Non-pigmented ciliary epithelial cell (primary cell): ENCODE measurements around the gene SLC7A7.
"Not testable (repeated sequence)": the region's sequence is repeated elsewhere in the genome, so short reads cannot be mapped to it uniquely, and the experiment has no call there.

Experiments used
- DNase-seq: peaks from one replicate; pipeline ENCODE4 v3.0.0-alpha.2; 2010; ENCODE audit warnings: low read depth

SLC7A7 gene

DNA sequence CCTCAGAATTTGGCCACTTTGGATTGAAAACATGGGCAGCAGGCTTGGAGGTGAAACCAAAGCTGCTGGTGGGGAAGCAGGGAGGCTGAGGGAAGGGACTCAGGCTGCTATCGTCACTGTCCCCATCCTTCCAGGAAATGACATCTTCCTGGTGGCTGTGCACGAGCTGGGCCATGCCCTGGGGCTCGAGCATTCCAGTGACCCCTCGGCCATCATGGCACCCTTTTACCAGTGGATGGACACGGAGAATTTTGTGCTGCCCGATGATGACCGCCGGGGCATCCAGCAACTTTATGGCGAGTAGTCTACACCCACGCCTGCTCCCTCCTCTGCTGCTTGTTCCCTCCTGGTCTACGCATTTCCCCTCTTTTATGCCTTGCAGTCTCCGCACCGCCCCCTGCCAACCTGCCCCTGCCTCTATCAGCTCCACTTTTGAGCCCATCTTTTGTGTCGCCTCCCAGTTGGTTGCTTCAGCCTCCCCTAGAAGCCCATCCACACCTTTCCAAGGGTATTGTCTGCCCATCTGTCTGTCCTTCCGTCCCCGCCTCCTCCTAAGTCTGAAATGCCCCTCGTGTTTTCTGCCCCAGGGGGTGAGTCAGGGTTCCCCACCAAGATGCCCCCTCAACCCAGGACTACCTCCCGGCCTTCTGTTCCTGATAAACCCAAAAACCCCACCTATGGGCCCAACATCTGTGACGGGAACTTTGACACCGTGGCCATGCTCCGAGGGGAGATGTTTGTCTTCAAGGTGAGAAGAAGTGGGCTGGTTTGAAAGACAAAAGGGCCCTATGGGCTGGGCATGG, 28.1 kb upstream of the SLC7A7 start:
- no peak for DNase-seq

DNA sequence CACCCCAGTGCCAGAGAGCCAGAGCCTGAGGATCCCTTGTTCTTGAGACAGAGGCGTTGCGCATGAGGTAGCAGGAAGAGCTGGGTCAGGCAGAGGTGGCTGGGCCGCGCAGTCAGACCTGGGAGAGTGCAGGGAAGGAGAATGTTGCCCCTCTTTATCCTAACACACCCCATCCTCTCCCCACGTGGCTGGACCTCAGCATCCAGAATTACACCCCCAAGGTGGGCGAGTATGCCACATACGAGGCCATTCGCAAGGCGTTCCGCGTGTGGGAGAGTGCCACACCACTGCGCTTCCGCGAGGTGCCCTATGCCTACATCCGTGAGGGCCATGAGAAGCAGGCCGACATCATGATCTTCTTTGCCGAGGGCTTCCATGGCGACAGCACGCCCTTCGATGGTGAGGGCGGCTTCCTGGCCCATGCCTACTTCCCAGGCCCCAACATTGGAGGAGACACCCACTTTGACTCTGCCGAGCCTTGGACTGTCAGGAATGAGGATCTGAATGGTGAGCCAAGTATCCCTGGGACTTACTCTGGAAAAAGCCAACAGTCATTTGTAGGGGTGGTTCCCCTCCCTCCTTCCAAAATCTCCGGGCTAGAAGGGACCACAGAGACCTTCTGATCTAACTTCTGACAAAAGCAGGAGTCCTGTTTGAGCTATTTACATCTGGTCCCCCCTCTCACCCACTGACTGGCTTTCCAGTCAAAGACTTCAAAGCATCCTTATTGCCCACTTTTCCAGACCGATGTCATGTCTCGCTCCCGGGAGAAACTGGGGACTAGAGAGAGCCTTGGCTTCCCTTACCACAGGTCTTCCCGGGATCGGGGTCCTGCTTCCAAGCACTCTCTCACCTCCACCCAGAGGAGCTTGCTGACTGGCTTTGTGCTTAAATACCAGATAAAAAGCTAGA, 27.2 kb upstream of the SLC7A7 start:
- DNase-seq = no peak

DNA sequence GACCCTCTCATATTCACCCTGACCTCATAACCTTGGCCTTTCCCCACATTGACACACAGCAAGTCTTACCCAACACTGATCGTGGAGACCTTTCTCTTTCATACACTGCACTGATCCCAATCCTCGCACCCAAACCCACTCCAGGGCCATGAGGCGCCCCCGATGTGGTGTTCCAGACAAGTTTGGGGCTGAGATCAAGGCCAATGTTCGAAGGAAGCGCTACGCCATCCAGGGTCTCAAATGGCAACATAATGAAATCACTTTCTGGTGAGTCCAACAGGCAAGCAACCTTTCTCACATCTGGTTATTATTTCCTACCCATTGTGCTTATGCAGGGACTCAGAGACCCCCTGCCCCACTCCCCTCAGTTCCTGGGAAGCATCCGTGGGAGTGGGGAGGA, 26.5 kb upstream of the SLC7A7 start:
- no peak for DNase-seq

DNA sequence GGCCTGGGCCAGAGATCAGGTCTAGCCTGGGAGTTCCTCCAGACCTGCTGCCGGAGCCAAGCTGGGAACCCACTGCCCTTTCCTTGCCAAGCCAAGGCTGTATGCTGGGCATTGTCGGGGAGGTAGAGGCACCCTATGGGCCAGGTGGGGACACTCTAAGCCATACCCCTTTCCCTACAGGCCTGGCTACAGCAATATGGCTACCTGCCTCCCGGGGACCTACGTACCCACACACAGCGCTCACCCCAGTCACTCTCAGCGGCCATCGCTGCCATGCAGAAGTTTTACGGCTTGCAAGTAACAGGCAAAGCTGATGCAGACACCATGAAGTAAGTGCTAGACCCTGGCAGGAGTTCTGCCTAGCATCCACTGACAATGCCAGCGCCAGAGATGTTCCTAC, 26.1 kb upstream of the SLC7A7 start:
- DNase-seq = no peak

DNA sequence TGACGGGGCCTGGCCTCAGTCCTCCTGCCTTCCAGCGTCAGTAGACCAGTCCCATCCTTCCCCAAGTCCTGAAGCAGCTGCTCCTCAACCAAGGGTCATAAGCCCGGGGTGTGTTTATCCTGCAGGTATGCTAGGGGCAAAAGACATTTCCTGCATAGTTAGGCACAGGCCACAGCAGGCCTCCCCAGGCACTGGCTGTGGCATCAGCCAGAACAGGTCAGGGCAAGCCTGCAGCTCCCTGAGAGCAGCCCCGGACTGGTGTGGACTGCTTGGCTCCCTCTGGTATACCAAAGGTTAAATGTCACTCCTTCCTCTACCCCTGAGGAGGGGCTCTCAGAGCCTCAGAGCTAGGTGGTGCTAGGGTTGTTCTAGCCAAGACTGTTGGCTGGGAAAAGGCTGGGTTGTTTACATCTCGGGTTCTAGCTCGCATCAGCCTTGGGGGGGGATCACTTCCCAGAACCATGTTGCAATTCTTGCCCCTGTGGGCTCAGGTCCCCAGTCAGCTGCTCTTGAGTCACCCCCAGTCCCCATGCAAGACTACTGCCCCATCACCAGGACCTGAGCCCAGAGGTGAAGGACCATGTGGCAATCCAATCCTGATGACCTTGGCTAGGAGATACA, 24.0 kb upstream of the SLC7A7 start:
- no peak for DNase-seq

DNA sequence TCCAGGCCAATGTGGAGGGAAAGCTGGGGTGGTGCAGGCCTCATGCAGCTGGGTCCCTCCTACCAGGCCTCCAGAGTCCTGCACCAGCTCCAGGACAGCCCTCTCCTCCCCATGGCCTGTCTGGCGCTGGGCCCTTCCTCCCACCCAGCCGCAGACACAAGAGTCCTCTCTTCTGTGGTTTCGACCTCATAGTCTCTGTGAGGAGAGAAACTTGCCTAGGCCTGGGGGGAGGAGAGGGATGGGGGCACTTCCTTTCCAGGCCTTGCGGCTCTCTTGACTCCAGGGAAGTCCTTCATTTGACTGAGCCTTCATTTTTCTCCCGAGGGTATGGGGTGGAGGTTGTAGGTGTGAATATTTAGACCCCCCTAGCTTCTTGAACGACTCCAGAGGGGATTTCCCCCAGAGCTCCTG, 23.4 kb upstream of the SLC7A7 start:
- no peak for DNase-seq

DNA sequence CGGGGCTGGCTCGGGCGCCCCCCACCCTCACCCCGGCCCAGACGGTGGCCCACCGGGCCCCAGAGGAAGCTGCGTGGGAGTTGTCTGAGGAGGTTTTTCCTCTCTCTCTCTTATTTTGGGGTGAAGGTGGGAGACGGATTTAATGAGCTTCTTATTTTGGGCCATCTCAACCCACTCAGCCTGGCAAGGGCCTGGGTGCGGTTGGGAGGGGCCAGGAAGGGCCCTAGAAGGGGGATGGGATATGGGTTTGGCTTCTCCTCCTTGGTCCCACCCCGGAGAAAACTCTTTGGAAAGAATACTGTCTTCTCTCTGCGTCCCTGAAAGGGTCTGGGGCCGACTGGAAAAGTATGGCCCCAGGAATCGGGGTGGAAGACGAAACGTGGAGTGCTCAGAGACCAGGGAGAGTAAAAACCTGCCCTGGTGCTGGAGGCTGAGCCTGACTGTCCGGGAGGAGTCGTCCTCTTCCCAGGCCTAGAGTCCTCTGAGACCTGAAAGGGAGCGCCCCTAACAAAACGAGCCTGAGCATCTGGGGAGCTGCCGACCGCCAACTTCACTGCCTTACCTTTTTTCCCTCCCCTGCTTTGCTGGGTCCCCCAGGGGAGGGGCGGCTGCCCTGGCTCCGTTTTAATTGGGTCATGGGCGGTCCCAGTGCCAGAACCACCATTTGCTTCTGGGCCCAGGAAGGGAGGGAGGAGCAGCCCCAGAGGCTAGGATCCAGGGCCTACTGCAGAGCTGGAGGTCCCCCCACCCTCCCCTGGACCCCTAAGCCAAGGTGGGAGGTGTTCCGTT, 22.7 kb upstream of the SLC7A7 start:
- no peak for DNase-seq

DNA sequence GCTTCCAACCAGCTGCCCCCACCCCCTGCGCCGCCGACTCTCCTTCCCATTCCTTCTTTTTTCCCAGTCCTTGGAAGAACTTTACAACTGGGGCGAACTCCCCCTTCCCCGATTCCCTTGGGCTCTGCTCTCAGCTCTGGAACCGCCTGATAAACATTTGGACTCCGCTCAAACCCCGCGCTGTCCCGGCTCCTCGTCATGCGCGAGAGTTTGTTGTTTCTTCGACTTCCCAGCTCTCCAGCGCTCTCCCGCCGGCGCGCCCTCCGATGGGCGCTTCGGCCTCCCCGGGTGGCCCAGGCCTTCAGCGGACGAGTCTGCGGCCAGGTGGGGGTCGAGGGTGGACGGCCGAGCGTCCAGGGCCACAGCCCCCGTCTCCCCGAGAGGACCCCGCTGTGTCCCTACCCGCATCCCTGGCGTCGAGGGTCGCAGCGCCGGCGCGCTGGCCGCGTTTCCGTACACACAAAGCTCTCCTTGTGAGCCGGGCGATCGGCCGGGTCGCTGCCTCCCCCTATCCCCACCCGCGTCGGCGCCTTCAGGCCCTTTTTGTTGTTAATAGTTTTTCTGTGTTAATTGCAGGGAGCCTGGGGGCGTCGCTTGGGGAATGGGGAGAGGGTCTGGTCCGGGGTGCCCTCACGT, 22.0 kb upstream of the SLC7A7 start:
- DNase-seq = no peak

DNA sequence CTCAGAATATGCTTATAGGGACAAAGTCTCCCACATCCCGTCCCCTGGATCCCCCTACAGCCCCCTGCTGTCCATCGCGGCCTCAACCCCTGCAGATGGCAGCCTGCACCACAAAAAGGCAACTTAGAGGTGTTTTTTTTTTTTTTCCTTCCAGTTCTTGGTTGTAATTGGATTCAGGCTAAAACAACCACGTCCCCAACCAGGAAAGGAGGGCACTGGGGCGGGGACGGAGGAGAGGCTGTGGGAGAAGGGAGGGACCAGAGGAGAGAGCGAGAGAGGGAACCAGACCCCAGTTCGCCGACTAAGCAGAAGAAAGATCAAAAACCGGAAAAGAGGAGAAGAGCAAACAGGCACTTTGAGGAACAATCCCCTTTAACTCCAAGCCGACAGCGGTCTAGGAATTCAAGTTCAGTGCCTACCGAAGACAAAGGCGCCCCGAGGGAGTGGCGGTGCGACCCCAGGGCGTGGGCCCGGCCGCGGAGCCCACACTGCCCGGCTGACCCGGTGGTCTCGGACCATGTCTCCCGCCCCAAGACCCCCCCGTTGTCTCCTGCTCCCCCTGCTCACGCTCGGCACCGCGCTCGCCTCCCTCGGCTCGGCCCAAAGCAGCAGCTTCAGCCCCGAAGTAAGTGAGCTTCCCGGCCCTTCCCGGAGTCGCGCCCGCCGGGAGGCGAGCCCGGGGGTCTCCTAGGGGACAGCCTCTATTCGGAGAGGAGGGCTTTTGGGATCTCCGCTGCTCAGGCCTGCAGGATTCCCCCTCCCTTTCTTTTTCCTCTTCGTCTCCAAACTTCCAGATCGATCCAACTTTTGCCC, 21.3 kb upstream of the SLC7A7 start, which contains the start of gene MMP14:
Gene MMP14 (plus strand): TSS at position 285 of the 813 bp plus-strand sequence. CDS start 233 bp downstream, at position 518.
- DNase-seq = no peak

DNA sequence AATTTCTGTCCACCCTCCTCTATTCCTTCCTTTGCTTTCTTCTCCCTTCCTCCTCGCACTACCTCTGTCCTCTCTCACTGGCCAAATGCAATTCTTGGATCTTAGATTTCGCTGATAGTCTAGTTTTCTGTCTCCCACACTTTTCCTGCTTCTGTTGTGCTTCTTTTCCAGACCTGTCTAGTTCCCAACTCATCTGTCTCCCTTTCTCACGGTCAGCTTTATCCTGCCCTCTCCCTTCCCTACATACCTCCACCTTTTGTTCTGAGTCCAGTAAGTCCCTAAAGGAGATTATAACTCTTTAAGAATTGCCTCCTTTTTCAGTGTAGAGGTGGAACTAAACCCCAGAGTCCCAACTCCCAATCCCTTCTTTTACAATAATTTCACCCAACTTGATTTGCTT, 20.3 kb upstream of the SLC7A7 start:
- no peak for DNase-seq

DNA sequence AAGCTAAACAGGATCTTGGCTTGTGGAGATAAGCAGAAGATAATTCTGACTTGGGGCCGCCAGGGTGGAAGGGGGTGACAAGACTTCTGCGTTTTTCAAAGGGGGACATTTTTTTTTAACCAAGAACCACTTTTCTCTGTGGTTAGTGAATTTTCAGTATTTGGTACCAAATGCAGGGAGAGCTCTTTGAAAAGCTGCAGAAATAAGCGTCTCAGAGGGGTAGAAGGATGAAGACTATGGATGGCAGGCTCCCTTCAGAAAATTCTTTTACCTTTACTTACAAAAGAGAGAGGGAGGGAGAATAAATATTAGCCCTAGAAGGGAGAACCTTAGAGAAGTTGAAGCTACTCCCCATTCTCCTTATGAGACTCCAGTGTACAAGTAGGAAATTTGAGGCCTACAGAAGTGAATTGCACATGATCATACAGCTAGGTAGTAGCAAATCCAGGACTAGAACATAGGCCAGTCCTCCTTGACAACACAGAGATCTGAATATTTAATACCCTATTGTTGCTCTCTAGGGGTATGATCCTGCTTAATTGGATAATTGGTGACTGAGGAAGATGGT, 15.3 kb upstream of the SLC7A7 start:
- no peak for DNase-seq

DNA sequence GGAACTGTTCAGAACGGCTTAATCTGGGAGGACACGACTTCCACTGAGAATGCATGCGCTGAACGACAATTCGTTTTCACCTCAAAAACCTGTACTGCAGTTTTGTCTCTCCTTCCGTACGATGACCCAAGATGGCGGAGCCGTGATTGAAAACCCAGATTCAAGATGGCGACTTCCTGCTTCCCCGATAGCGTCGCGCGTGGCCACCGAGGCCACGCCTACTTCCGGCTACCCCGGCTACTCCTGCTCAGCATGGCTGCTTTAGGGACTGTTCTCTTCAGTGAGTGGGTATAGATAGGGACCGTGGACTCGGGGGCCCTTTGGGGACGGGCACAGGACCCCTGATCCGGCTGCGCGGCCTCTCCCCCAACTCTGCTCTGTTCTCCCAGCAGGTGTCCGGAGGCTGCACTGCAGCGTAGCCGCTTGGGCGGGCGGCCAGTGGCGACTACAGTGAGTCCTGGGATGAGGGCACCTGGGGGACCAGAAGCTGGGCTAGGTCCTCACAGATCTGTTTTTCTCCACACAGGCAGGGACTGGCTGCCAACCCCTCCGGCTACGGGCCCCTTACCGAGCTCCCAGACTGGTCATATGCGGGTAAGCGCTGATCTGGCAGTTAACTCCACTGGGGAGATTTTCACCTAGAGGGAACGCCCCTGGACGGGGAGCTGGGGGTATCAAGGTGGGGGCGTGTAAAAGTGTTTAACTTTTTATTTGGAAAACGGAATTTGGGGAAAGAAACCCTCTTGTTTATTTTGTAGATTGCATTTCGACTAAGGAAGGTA, 14.6 kb upstream of the SLC7A7 start, which contains the start of gene MRPL52:
Gene MRPL52 (plus strand): TSS at position 227 of the 782 bp plus-strand sequence. CDS start 26 bp downstream, at position 253.
- no peak for DNase-seq

DNA sequence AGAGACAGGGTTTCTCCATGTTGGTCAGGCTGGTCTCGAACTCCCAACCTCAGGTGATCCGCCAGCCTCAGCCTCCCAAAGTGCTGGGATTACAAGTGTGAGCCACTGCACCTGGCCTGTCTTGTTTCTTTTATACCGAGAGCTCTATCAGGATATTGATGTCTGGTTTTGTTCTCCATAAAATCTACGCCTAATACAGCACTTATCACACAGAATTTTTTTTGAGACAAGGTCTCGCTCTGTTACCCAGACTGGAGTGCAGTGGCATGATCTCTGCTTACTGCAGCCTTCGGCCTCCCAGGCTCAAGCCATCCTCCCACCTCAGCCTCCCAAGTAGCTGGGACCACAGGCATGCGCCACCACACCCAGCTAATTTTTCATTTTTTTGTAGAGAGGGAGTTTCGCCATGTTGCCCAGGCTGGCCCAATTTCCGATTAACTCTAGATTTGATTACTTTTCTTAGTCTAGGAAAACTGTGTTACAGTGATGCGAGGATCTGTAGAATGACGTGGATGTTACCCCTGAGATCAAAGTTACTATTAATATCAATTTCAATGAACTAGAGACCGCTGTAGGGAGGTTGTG, 13.9 kb upstream of the SLC7A7 start:
- DNase-seq = not testable (repeated sequence)

DNA sequence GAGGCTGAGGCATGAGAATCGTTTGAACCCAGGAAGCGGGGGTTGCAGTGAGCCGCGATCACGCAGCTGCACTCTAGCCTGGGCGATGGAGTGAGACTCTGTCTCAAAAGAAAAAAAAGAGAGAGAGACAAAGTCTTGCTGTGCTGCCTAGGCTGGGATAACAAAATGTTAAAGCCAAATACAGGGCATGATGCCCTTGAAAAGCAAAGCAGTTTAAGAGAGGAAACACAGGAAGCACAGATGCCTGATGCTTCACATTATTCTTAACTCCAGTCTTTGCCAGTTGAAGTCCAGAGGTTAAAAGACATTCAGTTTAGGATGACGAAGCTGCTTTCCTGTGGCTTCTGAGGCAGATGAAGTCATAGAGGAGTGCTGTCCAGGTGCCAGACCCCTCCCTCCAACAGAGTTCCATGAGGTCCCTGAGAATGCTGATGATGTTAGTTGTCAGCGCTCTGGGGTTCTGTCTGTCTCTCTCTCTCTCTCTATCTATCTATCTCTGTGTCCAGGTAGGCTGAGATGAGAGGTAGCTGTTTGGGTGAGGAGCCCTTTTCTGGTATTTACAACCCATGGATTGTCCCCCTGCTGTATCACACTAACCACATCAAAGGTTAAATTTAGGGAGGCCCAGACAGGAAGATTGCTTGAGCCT, 9.6 kb upstream of the SLC7A7 start:
- DNase-seq = peak; percentile 90

DNA sequence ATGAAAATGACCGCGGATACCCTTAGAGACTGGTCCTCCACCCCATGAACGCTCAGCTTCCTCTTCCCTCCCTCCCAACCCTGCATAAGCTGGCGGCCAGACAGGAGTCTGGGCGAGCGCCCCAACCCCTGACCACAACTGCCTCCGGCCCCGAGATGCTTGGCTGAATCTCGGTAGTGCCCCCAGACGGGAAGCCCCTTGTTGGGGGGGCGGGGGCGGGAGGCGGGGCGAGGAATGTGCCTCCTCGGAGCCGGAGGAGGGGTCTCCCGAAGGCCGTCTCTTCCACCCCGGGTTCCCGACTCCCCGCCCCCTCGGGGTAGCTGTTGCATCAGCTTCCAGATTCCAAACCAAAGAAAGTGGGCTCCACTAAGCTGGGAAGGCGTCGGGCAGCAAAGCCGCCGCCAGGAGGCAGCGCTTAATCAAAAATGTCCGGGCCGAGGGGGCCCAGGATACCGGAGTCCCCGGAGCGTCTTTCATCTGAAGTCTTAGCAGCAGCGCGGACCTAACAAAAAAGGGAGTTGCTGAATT, 7.4 kb upstream of the SLC7A7 start:
- DNase-seq = peak; percentile 53

DNA sequence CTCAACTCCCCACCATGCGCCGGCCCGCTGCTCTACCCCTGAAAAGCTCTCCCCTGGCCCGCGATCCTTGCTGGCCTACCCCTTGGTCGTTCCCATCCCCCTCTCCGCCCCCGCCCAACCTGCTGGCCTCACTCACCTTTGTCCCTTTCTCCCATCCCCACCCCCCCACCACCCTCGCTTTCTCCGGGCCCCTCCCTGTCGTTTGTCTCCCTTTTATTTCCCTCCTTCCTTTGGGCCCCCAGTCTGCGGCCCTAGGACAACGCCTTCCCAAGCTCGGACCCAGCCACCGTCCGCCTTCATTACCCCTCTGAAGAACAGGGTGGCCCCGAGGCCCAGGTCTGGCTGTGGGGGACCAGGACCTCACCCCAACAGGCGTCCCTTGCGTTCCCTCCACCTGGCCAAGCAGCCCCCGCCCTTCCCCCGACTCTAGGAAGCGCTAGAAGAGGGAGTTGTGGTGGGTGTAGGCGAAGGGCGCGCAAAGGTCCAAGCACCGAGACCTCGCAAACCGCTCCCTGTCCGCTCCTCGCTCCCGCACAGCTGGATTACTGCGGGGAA, 6.9 kb upstream of the SLC7A7 start:
- DNase-seq = no peak

DNA sequence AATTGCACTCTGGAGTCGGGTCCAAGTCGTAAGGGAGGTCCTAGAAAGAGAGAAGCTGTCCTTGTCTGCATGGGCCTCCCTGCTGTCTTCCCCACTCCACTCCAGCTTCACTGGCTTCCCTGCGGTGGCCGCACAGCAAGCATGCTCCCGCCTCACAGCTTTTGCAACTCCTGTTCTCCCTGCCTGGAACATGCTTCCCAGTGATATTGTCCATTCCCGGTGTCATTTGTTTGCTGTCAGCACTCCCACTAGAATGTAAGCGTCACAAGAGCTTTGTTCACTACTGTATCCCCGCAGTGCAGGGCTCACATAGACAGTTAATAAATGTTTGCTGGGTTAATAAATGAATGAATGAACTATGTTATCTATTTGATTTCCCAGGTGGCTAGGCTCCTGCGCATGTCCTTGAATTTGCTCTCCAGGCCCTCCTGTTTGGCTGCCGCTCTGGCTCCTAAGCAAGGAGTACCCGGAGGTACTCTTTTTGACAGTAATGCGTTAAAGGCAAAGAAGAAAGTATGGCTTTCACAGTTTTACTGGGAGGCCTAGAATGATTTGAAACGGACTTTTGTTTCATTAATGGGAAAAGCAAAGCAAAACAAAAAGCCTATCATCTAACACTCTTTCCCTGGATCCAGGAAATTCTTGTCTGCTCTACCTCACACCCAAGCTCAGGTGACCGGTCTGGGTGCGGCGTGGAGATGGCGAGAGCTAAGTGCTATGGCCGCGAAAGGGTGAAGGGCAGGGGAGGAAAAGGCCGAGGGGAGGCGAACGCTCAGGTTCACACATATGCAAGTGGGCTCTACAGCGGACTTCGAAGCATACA, 6.2 kb upstream of the SLC7A7 start:
- DNase-seq = no peak
